Mucosa of gallbladder (tissue), 1 donor: Measurements from ENCODE around the gene ATP10A. TPM values are rescaled to one million over a fixed set of nuclear protein-coding genes. Genes with fewer than 3 reads are reported as not detected.
A peak's percentile ranks its signal among the peaks of the same experiment; 100 is the strongest.

Source experiments
- DNase-seq: peaks from one replicate; pipeline ENCODE4 v3.0.0-alpha.2; 2020; ENCODE audit warnings: low spot score
- total RNA-seq: library from RNA; stranded (reverse); gene quantifications from one replicate; pipeline ENCODE4 v1.2.1, GENCODE V29; 2021
- donor health status: DM: no; HTN: no; CAD: no.

Gene ATP10A
- total RNA-seq, 1 donor from 2014 or later, result 19.8 TPM

DNA sequence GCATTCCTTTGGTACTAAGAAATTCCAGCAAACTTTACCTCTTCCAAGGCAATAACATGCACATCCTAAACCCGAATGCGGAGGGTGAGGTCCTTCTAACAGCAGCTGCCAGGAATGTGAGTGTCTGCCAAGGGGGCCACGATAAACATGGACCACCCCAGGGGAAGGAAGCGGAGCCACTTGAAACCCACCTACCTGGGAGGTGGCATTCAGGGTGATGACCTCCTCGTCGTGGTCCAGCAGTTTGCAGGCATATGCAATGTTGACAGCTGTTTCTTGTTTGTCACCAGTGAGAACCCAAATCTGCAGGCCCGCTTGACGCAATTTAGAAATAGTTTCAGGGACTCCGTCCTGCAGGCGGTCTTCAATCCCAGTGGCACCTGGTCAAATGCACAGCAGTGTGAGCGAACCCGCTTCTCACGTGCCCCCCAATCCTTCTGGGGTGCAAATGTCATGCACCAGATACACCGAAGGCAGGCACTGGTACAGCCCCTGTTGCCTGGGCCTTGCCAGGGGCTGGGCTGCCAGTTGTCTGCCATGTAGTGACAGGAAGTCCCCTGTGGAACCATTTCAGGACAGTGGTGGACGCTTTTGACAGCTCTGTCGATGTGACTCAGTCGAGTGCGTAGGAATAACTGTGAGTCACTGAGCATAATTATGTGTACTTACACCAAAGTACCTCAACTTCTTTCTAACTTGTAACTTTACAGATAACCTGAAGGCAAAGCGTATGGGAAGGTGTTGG lies 161.2 kb downstream of the ATP10A start:
- no peak for DNase-seq

DNA sequence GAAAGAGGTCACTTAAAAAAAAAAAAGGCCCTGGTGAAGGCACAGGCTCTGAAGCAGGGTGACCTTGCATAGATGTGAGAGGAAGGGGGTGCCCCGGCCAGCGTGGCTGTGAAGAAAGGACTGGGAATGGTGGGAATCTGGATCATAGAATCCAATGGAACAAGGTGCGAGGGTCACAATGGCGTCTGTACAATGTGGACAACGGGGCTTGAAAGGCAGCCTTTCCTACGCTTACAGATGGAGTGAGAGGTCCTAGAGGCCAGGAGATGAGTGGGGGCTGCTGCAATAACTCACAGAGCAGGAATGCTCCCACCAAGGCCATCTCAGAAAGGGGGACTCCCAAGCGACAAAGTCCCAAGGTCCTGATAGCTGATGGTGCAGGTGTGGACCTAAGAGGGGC lies 162.2 kb downstream of the ATP10A start:
- DNase-seq, result no peak

DNA sequence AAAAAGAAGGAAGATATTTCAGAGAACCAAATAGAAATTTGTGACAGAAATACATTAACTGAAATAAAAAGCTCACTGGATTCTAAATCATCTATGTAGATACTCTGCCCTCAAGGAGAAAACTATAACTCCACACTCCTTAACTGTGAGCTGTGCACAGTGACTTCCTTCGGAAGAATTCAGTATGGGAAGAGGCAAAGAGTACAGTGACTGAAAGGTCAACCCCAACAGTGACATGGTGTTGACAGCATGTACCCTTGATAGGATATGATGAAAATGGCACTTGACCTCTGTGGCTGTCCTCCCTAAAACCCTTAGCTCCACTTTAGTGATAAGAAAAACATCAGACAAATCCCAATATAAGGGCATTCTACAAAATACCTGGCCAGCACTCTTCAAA lies 165.5 kb downstream of the ATP10A start:
- DNase-seq, result no peak

DNA sequence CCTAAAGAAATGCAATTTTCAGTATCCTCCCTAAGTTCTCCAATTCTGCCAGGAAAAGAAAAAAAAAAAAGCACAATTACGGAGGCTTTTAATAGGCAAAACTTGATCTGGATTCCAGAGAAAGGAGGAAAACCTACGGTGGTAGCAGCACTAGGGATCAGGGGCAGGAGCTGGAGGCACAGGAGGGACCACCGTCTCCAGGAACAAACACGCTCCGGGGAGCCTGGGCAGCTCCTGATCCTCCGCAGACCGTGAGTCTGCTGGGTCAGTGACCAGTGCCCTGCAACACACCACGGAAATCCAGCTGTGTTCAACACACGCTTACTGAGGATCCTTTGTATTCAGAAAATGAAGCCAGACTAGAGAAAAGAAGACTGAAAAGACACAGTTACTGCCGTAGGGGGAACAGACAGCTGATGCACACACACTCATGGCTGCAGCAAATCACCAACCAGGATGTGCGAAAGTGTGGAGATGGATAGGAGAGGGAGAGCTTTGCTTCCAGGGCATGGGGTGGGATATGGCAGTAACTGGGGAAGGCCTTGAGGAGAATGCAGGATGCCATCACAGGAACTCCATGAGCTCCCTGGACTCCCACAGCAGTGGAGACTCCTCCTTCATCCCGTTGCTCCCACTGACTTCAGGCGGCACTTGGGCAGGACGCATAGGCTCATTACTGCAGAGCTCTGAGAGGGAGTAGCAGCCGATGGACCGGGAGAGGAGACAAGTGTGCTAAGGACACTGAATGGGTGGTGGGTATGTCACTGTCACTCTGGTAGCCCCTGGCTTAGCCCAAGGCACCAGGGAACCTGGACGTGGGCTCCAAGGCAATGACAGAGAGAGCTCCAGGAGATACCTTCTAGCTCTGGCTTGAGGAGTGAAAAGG lies 167.0 kb downstream of the ATP10A start:
- no peak for DNase-seq

DNA sequence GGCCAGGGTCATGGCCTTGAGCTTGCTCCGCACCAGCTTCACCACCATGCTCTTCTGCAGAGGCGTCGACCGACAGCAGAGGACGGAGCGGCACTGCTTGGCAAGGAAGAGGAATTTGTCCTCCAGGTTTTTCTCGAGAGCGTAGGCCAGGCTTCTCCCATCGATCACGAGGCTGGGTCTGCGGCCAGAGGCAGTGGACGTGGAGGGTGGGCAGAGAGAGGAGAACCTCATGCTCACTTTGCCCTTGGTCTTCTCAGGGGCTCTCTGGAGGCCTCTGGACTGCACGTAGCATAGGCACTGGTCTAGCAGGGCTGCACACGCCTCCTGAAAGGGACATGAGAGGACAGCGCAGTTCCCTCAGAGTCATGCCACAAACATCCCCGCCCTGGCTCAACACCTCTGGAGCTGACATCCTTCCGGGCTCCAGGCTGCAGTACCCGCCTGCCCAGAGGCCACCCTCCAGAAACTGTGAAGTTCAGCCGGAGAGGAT lies 168.3 kb downstream of the ATP10A start:
- no peak for DNase-seq

DNA sequence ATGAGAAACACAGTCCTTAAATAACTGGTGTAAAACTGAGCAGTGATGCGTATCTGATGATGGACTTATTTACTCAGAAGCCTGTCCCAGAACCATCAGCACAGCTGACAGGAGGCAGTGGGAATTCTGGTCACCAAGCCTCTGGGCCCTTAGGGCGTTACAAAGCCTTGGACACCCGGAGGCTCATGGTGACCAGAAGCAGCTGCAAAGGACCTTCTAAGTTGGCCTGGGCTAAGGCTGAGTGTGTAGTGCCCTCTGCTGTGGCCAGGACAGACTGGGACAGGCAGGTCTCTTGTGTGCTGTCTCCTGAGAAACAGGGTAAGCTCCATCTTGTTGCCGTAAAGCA lies 168.9 kb downstream of the ATP10A start:
- no peak for DNase-seq

DNA sequence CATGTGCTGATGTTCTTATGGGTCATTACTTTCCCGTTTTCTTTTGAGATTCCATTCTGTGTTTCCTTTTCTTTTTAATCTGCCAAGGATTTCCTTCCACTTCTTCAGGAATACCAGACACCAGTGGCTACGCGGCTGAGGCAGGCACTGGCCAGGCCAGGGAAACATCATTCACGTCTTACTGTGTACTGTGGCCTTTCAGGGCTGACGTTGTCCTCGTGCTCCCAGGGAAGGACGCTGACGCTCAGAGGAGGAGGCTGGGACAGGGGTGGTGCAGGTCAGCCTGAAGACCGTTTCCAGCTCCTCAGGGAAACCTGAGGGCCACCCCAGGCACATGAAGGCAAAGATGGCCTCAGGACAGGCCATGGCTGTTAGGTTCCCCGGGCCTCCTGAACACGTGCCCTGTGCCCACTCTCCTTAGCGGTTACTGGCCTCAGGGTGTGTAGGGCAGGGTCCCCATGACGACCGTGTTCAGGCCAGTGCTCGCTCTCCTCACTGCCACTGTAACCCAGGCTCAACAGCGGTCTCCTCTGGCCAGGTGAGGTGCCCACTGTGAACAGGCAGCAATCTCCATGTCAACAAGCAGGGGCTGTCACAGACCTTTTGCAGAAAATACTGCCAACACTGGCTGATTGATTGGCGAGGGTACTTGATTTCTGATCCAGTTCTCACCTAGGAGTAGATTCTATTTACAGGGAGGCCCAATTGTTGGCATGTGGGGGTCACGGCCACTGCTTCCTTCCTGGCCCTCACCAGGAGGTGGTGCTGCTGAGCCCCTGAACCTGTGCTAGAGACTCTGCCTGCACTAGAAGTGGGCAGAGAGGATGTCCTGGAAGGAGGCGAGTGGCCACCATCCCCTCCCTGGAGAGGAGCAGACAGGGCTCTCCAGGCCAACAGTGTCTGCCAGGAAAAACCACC lies 169.5 kb downstream of the ATP10A start:
- peak; percentile 32 for DNase-seq

DNA sequence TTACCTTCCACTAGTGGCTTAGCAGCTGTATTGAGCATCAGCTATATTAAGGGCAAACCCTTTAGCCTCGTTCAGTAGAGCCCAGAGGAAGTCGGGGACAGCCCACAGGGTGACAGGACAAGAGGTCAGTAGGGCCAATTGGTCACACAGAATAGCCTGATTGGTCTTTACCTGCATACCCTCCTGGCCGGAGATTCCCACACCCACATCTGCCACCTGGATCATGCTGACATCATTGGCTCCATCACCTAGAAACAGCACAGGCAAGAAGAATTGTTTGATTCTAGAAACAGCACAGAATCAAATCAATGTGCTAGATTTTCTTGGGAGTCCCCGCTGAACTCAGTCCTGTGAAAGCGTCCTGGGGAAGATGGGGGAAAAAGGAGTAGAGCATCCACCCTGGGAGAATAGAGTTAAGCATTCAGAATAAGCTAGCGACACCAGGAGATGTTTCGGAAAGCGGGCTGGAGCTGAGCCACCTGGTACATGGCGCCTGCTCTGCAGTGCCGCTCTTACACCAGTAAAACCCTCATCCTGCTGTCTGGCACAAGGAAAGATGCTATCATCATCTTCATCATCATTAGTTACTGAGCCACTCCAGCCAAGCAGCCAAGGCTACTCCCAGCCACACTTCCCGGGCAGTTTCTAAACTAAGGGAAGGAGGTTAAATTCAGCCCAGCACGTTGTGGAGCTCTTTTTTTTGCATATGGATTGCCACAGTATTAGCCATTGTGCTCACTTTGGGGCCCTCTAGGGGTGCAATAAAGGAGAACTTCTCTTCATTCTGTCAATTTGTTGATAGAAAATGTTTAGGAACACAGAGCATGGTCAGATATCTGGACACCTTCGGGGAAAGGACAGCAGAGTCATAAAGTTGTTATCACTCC lies 171.3 kb downstream of the ATP10A start:
- no peak for DNase-seq

DNA sequence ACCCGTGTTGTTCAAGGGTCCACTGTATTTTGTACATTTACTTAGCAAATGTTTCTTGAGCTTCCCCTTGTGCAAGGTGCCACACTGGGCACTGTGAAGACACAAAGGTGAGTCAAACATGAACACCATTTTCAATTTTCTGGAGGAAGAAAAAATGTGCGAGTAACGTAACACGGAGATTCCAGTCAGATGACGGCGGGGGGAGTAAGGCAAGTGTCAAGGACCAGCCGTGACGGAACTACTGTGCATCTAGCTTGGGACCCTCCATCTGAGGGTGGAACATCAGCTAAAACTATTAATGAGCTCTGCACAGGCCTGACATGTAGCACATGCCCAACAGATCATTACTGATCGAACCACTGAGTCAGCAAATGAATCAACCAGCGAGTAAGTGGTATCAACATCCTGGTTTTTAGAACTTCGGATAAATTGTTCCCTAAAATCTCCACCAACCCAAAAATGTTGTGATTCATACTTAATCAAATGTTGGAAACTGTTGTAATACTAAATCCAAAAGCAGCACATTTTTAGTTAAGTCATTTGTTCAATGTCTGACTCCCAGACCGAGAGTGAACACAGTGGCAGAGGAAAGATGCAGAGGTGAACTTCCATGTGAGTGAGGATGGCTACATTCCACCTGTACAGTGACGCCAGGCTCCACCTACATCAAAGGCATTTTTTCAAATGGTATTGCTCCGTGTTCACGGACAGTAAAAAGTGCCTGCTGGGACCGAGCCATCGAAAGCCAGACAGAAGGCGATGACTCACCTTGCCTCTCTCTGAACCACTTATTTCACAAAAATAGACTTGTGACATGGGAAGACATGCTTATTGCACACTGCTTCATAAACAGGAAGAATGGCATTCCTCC lies 172.2 kb downstream of the ATP10A start:
- DNase-seq, result no peak

DNA sequence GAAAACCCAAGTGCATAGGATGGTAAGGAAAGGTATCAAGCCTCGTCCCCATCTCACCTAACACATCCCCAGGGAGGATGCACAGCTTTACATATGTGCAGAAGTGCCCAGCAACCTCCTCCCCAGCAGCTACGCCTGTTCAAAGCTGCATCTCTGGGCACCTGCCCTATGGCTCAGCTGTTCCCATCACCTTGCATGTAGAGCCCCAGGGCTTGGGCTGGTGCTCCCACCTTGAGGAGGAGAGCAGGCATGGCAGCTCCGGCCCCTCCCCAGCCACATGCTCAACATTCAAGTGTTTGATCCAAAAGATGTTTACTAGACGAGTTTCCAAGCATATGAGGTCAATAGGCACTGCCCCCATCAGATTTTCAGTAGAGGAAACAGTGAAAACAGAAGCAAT lies 173.5 kb downstream of the ATP10A start:
- DNase-seq, result no peak

DNA sequence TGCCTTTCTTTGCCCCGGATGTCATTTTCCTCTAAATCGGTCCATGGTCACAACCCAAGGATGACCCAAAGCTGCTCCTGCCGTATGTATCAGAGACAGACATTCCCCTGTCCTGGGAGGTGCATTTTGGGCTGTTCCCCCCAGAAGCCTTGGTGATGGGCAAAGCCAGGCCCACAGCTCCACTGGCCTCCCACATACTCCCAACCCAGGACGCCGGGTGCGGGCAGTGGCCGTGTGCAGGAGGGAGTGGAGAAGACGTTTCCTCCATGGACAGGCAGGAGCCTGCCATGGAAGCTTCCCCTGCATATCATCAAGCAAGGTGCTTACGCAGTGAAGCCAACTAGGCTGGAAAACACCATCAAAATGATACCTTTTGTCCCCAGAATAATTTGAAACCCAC lies 175.0 kb downstream of the ATP10A start:
- no peak for DNase-seq

DNA sequence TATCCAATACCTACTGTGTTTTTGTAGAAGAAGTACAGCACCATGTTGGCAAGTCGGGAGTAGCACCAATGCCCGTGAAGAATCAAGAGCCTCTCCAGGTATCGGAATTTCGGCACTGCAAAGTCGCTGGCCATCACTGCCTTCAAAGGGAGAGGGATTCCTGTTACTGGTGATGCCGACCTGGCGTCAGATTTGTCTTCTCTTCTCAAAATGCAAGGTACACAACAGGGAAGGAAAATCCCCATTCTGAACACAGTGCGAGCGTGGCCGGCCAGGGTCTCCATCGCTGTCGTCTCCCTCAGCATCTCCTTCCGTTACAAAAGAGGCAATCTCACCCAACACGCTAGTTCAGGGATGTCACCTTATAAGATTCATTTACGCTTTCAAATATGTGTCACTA lies 175.4 kb downstream of the ATP10A start:
- DNase-seq, result no peak

DNA sequence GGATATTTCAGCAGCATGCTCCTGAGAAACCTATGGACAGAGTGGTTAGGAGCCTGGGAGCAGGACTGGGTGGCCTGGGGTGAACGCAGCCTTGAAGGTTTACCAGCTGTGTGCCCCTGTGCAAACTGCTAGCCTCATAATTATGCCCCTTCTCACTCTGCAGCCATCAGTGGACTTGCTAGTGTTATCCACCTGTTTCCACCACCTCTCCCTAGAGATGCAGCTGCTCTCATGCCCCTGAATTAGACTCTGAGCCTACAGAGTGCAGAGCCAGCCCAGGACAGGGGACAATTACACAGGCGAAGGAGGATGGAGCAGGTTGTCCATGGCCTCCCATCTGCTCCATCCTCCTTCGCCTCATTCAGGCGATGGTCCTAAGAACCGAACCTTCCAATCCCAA lies 175.9 kb downstream of the ATP10A start:
- DNase-seq, result no peak

DNA sequence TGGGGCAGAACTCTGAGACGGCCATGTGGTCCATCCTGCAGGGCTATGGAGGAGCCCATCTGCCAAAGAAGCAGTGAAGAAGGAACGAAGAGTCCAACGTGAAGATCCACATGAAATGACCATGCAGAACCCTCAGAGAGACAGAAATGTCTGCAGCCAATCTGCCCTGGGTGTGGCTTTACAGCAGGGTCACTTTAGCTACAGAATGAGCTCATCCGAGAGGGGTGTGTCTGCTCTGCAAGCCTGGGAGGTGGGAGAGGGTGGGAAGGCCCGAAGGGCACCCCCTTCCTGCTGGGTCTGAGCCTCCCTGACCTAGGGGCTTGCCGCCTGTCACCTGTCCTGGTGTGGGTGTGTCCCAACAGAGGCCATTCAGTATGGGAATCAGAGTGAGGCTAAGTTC lies 176.3 kb downstream of the ATP10A start:
- DNase-seq, result no peak

DNA sequence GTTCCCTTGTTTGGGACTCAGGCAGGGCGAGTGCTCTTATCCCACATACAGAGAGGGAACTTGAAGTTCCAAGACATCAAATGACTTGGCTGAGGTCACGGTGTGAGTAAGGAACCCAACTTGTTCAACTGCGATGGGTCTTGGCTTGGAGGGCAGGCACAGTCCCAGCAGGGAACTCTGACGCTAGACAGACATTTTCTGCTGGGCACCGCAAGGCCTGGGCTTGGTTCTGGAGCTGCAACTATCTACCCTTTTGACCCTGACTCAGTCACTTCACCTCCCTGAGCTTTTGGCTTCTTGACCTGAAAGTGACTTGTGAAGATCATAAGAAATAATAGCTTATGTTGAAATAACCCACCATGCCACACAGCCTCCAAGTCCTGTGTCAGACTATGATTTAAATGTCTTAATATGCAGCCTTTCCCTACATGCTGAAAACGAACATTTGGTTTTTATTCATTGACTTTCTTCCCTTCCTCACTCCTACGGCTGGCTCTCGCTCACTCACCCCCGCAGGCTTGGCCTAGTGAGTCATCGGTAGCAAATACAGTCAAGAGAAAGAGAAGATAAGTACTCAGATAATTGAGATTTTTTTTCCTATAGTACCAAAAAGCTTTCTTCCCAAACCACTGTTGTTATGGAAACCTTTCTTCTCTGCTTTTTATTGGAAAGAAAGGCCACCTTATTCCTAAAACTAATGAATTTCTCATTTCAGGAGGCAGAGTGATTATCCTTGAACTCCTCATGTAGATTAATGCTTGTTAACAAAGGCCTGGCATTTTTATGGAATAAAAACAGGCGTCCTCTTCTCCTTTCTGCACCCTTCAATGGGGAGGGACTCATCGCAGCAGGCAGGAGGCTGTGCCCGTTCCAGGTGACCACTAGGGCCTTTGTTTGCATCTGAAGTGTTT lies 178.4 kb downstream of the ATP10A start:
- DNase-seq, result peak; percentile 26

DNA sequence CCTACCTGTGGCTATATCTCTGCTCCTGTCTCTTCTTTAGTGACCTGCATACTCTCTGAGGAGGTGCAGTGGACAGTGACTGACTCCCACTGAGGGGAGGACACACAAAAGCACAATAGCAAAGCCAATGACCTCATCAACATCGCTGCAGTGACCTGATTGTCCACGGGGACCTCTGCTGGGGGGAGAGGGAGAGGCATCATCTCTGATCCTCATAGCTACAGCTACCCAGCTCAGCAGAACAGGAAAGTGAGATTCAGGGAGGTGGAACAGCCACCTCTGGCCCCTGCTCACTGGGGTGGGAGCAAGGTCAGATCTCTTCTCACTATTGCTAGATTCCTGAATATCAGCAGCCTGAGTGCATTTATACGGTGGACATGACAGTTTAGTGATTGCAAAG lies 179.2 kb downstream of the ATP10A start:
- no peak for DNase-seq

DNA sequence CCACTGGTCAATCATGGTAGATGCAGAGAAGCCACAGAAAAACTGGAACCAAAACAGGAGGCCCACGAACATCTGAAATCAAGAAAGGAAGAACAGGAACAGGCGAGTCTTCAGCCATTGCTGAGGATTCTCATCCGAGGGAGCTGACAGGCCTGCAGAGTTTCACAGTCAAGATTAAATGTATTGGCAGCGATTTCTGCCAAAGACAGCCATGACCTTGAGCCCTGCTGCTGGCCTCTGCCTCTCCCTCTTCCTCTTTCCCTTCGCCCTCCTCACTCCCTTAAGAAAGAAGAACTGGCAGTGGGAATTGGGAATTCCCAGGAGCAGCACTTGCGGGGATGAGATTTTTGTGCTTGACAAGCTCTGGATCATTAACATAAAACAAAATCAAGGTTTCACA lies 179.7 kb downstream of the ATP10A start:
- DNase-seq, result no peak

DNA sequence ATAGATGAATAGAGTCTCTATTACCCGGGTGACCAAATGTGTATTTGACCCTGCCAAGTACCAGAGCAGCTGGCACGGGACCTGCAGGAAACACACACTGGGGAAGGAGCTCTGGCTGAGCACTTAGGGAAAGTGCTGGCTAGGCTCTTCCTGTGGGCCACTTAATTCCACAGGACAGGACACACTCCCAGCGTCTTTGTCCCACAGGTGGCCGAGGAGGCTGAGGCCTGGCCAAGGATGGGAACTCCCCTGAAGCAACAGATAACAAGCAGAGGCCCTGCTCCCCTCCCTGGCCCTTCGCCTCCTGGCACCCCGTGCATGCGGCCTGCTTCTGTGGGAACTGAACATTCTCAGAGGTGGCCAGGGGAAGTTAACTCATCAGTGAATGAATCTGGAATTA lies 180.8 kb downstream of the ATP10A start:
- DNase-seq, result no peak

DNA sequence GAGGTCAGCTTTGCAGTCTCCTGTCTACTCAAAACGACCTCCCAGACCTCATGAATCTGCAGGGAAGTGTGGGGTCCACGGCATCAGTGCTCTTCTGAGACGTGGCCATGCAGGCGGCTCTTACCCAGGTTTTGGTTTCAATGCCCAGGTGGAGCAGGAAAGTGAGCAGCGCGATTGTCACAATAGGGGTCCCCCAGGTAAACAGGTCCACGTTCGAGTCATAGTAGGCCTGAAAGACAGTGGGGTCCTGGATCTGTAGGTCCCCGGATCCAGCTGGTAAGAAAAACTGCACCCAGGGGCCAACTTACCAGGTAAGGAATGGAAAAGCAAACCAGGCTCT lies 182.5 kb downstream of the ATP10A start:
- DNase-seq, result no peak
